HG03196 (cell line): Measurements from ENCODE around the gene CNKSR3.
"Not testable (repeated sequence)": the region's sequence is repeated elsewhere in the genome, so short reads cannot be mapped to it uniquely, and the experiment has no call there.

Experiments
- ATAC-seq: cut with Tn5 transposase; IDR thresholded peaks from one replicate; pipeline ENCODE4 v1.9.1; 2021; ENCODE audit not compliant: unreplicated experiment

CNKSR3 gene

DNA sequence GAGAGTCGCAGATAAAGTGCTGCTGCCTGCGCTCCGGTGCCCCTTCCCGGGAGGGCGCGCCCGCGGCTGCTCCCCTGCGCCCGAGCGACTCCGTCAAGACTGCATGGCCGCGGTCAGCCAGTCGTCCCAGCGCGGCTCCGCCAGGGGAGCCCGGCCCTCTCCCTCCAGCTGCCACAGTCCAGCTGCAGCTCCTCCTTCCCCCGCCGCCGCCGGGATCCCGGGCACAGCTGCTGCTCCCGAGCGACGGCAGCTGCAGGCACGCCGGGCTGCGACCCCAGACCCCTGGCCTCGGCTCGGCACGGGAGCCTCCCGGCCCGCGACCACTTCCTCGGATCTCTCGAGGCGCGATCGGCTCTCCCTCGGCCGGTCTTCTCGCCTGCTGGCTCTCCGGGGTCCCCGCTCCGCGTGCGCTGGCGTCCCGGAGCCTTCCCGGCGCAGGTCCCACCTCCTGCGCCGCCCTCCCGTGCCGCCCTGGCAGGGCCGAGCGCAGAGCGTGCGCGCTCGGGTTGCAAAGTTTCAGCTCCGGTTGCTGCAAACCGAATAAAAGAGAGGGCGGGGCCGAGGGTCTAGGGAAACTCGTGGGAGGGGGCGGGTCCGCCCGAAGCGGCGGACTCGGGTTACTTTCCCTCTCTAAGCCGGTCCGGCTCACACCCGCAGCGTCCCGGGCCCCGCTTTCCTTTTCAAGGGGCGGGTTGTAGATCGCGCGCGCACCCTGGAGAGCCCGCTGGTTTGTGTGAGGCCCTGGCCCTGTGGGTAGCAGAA lies at the start of gene CNKSR3:
TSS of gene CNKSR3 (minus strand) at position 542 of the 762 bp plus-strand sequence. CDS start 571 bp downstream, outside the sequence.
- peak; percentile 73 for ATAC-seq

DNA sequence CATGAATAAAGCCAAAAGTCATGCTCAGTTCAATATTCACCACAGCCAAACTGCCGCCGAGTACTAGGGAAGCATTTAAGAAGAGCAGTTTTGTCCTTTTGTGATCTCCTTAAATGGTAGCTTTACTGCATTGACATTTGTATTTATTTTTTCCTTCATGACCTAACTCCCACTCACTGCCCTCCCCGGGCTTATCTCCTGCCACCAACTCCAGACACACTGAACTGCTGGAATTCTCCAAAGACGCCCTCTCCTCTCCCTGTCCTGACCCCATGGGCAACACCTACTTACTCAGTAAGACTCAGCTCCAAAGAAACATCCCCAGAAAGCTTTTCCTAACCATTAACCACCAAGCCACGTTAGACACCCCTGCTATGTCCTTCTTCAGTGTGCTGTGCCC lies 48.5 kb upstream of the CNKSR3 start:
- ATAC-seq: no peak

DNA sequence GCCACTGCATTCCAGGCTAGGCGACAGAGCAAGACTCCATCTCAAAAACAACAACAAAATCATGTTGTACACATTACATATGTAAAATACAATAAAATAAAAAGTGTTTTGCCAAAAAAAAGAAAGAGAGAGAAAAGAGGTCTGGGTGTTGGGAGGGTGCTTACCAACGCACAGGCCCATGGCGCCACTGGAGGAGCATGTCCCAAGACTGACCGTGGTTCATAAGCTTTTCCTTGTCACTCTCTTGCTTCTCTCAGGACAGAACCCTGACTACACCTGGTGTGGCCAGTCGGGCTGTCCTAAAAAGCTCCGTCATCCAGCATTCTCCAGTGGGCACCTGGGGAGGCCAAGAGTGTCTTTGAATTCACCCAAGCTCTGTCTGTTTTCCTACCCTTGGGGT lies 48.0 kb upstream of the CNKSR3 start:
- no peak for ATAC-seq

DNA sequence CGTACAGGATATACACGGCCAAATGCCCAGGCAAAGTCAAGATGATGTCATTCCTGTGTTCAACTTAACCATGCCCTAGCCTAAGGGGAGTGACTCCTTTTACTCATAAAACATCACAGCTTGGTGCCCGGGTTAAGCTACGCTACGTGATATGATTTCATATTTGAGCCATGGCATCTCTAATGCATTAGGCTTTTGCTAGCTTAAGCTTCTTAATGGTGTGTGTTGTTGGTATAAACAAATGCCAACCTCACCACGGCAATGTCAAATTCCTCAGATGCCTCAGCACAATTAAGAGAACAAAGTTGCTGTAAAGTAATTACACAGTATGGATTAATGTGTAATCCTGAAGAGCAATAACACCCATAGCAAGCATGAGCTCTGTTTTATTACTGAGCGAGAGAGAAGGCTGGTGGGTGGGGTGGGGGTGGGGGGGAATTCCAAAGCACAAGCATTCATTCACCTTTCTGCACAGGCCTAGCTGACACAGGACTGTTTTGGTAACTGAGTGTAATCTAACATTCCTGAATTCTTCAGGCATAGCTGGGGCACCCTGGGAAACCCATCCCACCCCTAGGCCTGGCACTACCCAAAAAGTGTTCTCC lies 44.7 kb upstream of the CNKSR3 start:
- ATAC-seq: no peak

DNA sequence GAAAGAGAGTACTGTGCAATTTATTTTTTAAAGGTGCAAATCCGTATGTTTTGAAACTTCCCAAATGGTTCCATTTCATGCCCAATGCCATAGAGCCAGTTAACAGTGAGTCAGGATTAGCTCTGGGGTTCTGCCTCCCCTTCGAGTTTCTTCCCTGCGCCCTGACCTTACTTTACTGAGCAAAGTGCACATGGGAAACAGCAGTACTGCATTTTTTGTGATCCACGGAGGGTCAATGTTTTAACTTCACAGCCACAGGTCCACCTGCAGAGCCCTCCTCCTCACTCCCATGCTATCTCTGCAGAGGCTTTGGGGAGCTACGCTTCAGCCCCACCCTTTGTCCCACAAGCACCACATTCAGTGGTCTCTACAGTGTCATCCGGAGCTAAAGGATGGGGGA lies 44.0 kb upstream of the CNKSR3 start:
- no peak for ATAC-seq

DNA sequence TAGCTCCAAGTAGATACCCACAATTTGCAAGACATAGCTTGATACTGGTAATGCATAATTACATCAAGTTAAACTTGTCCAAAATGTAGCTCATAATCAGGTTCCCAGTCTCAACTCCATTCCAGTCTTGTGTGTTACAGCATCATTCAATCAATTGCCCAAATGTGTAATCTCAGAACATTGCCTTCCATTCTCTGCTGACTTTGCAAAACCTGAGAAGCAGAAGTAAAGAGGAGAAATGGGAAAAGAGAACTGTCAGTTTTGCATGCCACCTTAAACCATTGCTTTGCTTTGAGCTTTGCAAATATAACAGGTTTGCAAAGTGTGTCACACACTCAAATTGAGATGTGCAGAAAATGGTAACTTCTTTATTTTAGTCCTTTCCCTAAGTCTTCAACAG lies 40.3 kb upstream of the CNKSR3 start:
- no peak for ATAC-seq

DNA sequence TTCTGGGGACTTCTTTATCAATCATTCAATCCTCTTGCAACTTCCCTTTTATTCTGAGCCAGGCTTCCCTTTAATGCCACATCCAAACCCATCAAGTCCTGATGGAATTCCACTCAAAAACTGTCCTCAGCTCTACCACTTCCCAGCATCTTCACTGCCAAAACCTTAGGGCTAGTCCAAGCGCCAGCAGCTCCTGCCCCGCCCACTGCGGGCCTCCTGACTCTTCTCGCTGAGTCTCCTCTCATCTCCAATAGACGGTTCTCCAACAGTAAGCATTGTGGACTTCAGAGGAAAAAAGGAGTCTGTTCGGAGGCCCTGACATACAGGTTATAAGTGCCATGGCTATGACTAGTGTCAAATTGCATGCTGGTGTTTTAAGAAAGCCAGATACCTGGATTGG lies 38.7 kb upstream of the CNKSR3 start:
- no peak for ATAC-seq

DNA sequence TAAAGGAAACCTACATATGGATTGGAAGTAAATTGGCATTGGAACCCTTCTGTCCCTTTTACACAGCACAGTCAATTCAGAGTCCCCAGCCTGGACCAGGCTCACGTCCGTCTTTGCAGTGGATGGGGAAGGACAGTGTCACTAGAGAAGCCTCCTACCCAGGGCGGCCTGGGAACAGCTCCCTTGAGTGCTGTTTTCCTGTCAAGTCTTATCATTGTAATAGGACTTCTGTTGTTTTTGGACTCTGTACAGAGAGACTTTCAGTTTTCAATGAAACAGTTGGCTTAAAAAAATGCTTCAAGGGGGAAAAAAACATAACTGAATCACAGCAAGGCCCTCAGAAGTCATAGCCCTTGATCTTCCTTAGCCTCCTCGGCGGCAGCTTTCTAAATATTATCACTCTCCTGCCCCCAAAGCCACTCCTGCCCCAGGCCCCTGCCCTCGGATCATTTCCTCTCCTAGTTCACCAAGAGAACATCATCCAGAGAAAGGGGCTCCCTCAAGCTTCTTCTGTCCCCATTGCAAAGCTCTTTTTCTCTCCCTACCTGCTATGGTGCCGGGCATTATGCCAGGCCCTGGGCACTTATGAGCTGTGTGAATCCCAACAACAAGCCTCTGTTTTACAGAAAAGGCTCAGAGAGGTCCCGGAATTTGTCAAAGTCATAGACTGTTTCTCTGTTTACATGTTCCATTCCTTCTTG lies 37.8 kb upstream of the CNKSR3 start:
- ATAC-seq: no peak

DNA sequence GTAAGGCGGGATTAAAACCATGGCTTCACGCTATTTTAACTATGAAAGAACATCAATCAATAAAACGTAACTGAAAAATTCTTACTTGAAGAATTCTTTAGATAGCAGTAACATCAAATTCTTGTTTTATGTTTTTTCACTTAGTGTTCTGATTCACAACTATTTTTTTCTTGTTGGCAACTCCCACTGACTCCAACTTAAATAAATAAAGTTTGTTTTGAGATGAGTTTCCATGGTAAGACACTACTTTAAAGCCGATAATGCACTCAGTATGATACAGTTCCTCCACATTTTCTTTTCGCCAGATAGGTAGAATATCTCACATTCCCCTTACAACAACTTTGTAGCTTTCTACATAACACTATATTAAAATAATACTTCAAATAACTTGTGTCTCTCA lies 33.1 kb upstream of the CNKSR3 start:
- no peak for ATAC-seq

DNA sequence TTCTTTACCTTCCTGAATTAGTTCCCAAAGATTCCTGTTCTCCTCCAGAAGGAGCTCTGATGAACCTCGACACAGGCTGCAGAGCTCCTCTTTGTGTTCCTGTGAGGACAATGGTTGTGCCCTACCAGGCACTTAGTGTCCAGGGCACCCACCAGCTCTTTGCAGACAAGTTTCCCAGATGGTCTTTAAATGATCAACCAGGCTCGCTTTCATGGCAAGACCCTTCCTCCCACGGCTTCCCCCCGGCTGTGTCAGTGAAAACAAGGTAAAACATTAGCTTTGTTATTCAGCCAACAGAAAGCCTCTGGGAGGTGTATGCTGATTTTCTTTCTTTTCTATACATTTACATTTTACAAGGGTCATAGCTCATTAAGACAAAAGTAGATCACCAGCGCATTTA lies 32.3 kb upstream of the CNKSR3 start:
- ATAC-seq: no peak

DNA sequence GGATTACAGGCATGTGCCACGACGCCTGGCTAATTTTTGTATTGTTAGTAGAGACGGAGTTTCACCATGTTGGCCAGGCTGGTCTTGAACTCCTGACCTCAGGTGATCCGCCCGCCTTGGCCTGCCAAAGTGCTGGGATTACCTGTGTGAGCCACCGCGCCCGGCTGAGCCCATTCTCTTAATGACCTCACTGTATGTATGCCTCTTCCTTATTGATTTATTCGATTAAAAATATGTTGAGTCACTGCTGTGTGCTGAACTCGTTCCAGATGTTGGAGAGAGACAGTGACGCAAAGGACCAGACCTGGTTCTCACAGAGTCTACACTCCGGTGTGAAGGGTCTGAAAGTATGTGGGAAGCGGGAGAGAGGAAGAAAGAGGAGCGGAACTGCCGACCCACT lies 31.4 kb upstream of the CNKSR3 start:
- not testable (repeated sequence) for ATAC-seq

DNA sequence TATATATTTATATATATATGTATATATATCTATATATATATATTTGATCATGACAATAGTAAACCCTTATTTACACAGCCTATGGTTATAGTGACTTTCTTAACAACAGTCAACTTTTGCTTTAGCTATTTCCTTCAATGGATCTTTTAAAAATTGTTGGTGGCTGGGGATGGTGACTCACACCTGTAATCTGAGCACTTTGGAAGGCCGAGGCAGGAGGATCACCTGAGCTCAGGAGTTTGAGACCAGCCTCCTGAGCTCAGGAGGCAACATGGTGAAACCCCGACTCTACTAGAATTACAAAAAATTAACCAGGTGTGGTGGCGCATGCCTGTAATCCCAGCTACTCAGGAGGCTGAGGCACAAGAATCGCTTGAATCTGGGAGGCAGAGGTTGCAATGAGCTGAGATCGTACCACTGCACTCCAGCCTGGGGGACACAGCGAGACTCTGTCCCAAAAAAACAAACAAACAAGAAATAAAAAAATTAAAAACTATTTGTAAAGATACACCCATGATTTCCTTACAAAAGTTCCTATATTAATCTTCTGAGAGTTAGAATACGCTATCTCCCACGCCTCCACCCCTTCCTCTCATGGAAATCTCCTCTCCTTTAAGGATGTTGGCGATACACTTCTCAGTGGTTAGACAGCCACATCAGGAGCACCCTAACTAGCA lies 29.2 kb upstream of the CNKSR3 start:
- ATAC-seq: no peak

DNA sequence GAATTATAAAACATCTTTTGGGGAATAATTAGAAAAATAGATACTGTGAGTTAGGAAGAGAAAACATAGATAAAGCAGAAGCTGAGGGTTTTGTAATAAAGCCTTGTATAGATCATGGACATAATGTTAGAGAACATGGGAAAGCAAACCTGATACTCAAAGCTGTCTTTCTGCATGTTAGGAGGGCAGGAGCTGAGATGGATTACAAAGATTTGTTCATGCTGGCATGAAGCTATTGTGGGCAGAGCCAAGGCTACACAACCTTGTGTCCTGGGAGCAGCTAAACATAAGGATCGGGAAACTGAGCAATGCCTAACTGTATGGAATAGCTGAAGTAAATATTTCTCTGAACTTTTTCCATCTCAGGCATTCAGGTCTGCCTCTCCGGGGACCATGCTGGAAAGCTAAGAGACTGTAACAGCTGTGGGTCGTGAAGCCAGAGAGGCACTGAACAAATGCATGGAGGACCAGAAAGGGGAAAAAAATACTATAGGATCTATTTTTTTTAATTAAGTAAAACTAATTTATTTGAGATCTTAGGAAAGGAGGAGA lies 28.2 kb upstream of the CNKSR3 start:
- no peak for ATAC-seq

DNA sequence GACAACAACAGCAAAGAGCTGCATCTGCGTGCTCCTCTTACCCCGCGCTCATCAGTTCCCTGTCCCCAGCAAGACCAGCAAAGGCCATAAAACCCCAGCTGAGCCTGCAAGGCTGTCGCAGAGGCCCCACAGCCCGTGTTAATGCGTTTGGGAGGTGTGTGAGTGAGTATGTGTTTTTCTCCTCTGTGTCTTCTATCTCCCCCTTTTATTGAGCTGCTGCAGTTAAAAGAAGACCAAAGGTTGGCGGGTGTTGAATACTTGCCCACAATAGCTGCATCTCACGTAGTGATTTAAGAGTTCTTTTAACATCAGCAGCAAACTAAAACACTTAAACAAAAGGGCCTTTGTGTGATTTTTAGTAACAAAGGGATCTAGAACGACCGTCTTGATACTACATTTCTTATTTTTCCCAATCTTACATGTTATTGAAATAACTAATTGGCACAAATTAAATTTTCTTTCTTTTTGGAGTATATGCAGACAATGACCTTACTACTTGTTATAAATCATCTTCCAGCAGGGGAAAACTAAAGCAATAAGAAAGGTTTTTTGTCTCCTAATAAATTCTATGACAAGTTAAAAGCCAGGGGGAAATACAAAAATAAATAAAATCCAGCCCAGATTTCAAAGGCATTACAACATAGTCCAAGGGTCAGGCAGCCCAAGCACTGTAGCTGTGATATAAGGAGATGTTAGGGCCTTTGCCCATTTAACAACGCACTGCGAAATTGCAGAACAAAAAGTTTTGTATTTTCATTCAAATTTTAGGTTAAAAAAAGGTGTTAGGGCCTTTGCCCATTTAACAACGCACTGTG lies 27.2 kb upstream of the CNKSR3 start:
- no peak for ATAC-seq

DNA sequence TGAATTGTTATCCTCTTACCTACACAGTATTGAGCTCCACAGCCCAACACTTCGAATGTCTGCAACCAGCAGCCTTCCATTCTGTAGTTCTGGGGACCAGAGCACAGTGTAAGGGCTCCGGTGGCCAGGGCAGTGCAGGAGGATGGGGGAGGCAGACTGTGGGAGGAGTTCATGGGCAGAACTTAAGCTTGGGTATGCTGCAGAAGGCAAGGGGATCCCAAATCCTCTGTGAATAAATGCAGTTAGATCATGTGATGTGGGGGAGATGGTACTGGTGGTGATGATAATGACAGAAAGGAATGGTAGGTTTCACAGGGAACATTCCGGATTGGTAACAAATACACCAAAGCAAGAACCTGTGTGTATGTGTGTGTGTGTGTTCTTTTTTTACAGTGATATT lies 26.5 kb upstream of the CNKSR3 start:
- ATAC-seq: no peak

DNA sequence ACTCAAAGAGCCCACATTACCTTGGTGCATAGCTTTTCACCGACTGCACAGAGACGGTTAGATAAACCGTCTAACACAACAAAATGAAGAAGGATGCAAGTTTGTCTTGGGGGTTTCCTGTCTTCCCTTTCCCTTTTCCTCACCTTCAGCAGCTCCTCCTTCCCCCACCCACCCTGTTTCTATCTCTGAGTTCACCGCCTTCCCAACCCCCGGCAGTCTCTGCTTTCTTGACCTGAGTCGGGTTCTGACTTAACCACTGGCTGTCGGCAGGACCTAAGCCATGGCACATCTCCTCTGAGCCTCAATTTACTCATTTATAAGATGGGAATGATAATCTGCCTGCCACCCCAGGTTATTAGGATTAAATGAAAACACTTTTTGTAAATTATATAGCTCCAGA lies 25.8 kb upstream of the CNKSR3 start:
- ATAC-seq: no peak

DNA sequence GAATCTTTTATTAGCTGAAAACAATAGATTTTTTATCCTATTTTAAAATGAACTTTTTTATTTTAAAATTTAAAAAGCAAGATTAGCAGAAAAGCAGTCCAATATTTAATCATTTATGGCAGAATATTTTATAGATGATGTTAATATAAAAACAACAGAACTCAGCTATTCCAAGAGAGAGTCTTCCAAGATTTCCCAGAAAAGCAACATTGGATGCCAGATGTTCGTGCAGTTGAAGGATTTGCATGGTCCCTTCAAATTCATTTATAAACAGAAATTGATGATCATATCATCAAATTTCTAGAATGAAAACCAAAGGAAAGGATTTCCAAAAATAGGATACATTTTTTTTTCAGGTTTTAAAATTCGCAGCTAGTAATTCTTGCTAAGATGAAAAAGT lies 25.4 kb upstream of the CNKSR3 start:
- ATAC-seq: no peak

DNA sequence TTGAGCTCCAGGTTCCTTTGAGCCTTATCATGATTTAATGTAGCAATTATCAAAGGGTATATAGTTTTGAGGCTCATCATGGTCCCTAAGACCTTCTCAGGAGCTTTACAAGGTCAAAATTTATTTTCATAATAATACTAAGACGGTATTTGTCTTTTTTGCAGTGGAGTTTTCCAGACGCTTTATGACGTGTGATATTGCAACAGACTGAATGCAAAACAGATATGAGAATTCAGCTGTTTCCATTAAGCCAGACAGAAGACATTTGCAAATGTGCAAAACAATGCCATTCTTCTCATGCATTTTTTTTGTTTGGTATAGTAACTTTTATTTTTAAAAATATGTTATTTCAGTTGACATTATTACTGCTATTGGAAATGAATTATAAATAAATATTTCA lies 24.7 kb upstream of the CNKSR3 start:
- ATAC-seq: no peak

DNA sequence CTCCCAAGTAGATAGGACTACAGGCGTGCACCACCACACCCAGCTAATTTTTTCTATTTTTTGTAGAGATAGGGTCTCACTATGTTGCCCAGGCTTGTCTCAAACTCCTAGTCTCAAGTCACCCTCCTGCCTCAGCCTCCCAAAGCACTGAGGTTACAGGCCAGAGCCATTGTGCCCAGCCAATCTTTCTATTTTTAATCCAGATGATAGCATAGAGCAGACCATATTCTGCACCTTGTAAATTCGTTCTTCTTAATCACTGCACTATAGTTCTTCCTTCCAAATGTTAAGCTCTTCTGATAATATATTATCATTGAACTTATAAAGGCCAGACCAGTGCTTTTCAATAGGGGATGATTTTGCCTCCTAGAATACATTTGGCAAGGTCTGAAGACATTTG lies 24.0 kb upstream of the CNKSR3 start:
- no peak for ATAC-seq

DNA sequence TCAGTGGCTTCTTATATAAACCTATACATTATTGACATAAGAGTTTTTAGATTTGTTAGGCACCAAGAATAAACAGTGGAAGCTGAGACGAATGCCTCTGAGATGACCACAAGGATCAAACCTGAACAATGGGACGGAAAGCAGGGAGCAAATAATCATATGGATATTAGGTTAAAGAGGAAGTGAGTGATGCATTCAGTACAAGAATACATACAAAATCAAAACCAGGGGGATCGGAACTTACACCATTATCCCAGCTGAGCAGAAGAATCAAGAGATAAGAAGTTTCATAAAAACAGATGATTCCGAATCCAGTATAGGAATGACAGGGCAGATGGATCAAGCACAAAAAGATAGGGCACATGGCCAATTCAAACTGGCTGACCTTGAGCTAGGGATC lies 21.9 kb upstream of the CNKSR3 start:
- no peak for ATAC-seq

DNA sequence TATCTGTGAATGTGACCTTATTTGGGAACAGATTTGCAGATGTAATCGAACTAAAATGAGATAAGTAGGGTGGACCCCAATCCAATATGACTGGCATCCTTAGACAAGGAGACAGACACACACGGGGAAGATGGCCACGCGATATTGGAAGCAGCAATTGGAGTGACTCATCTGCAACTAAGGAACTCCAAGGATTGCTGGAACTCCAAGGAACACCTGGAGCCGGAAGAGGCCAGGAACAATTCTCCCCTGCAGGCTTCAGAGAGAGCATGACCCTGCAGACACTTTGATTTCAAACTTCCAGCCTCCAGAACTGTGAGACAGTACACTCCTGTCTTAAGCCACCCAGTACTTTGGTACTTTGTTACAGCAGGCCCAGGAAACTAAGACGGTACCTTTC lies 19.5 kb upstream of the CNKSR3 start:
- ATAC-seq: no peak
